GM21737 (cell line): ENCODE data around the gene PARVA.

Source experiments
- ATAC-seq: cut with Tn5 transposase; IDR thresholded peaks from one replicate; pipeline ENCODE4 v1.9.1; 2021; ENCODE audit warnings: mild to moderate bottlenecking, moderate library complexity; ENCODE audit not compliant: unreplicated experiment

Gene PARVA

GRCh38 chr11:12581923-12582322 is 204.6 kb downstream of the PARVA start:
- no peak for ATAC-seq
